HepG2 (cell line): ENCODE measurements around the gene SPAG4. TPM values are rescaled to one million over a fixed set of nuclear protein-coding genes. Genes with fewer than 3 reads are reported as not detected.

Experiments used
- CCAR2 ChIP-seq: fragments of 200-400 bp; formaldehyde crosslinking; optimal IDR thresholded peaks from 2 replicates; pipeline ENCODE3; 2018; ENCODE audit warnings: low read depth, mild to moderate bottlenecking, low read length, moderate library complexity
- DNMT3B ChIP-seq: conservative IDR thresholded peaks from 2 replicates; pipeline ENCODE4 v1.6.1; 2016; ENCODE audit warnings: missing biosample characterization, control low read depth
- GMEB2 ChIP-seq: IDR thresholded peaks from 2 replicates; pipeline ENCODE4 v1.6.1; 2016; ENCODE audit warnings: missing biosample characterization, missing genetic modification reagents, low read depth
- PAX8 ChIP-seq: sonication (generic); formaldehyde crosslinking; IDR thresholded peaks from 2 replicates; pipeline ENCODE4 v1.8.0; 2022; ENCODE audit warnings: mild to moderate bottlenecking, missing genetic modification reagents, borderline replicate concordance
- PHB2 ChIP-seq: fragments of 450-650 bp; IDR thresholded peaks from 2 replicates; pipeline ENCODE4 v1.6.1; 2018; ENCODE audit not compliant: partially characterized antibody
- PRDM15 ChIP-seq: sonication (generic); formaldehyde crosslinking; IDR thresholded peaks from 2 replicates; pipeline ENCODE4 v1.4.0; 2020; ENCODE audit warnings: missing genetic modification reagents
- TAF1 ChIP-seq: sonication (generic); formaldehyde crosslinking; IDR thresholded peaks from 2 replicates; pipeline ENCODE4 v1.4.0; 2020; ENCODE audit warnings: missing genetic modification reagents
- TEAD3 ChIP-seq: optimal IDR thresholded peaks from 2 replicates; pipeline ENCODE3; 2016; ENCODE audit warnings: borderline replicate concordance
- YEATS2 ChIP-seq: sonication (generic); formaldehyde crosslinking; IDR thresholded peaks from 2 replicates; pipeline ENCODE4 v1.4.0; 2020; ENCODE audit warnings: missing genetic modification reagents, borderline replicate concordance
- ZNF414 ChIP-seq: sonication (generic); formaldehyde crosslinking; IDR thresholded peaks from 2 replicates; pipeline ENCODE4 v1.5.0; 2020; ENCODE audit warnings: missing genetic modification reagents
- ZSCAN29 ChIP-seq: sonication (generic); formaldehyde crosslinking; conservative IDR thresholded peaks from 2 replicates; pipeline ENCODE4 v1.4.0; 2020; ENCODE audit warnings: mild to moderate bottlenecking, missing genetic modification reagents
- ZSCAN9 ChIP-seq: IDR thresholded peaks from 2 replicates; pipeline ENCODE4 v1.6.1; 2016; ENCODE audit warnings: borderline replicate concordance
- polyA plus RNA-seq, 8 experiments: library from polyadenylated mRNA; depleted of rRNA in 3 of 8; stranded (reverse) in 7 of 8; unstranded in 1 of 8; fragments of >200 nt; fragmentation: Illumina TruSeq in 4 of 8; extraction: Trizol in 4 of 8; gene quantifications; 2 replicates each; pipeline versions ENCODE4 v1.2.1 to v1.2.3, GENCODE V29; 2011 to 2016; ENCODE audit warnings: low read depth in 4 of 8, missing spikeins in 1 of 8, mixed read lengths in 1 of 8; ENCODE audit not compliant: insufficient read depth in 1 of 8
- total RNA-seq, 5 experiments: library from RNA; depleted of rRNA; stranded (reverse); fragments of >200 nt; fragmentation: Illumina TruSeq; extraction: Trizol; gene quantifications; 2 replicates each; pipeline ENCODE4 v1.2.3, GENCODE V29; 2016; ENCODE audit warnings: low read depth in 1 of 5
- TF ChIP-seq, protein P1 (sequence below): sonication (generic); formaldehyde crosslinking; IDR thresholded peaks from 2 replicates; pipeline ENCODE4 v1.5.0; 2020; ENCODE audit warnings: mild to moderate bottlenecking, missing genetic modification reagents, borderline replicate concordance
- TF ChIP-seq, protein P2 (sequence below): sonication (generic); formaldehyde crosslinking; IDR thresholded peaks from 2 replicates; pipeline ENCODE4 v1.5.0; 2020; ENCODE audit warnings: missing genetic modification reagents, mild to moderate bottlenecking, borderline replicate concordance

The SPAG4 gene
- total and polyA plus RNA-seq, 2 of the 13 experiments (the other 11 are each of a cell fraction or from before 2014, with no cell fraction given), result 5.8 to 137 TPM

GRCh38 chr20:35617397-35618262 is 2.0 kb downstream of the SPAG4 start (continued):
- TF ChIP-seq, protein P1, sequence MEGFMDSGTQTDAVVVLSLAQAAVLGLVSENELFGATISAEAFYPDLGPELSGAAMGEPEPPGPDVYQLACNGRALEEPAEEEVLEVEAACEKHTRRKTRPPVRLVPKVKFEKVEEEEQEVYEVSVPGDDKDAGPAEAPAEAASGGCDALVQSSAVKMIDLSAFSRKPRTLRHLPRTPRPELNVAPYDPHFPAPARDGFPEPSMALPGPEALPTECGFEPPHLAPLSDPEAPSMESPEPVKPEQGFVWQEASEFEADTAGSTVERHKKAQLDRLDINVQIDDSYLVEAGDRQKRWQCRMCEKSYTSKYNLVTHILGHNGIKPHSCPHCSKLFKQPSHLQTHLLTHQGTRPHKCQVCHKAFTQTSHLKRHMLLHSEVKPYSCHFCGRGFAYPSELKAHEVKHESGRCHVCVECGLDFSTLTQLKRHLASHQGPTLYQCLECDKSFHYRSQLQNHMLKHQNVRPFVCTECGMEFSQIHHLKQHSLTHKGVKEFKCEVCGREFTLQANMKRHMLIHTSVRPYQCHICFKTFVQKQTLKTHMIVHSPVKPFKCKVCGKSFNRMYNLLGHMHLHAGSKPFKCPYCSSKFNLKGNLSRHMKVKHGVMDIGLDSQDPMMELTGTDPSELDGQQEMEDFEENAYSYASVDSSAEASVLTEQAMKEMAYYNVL, result no peak; the same call in 1 of the 2 replicates
- TF ChIP-seq CCAR2 (peak; percentile 71), DNMT3B (CRISPR knock-in tag) (no peak), TAF1 (CRISPR knock-in tag) (no peak), ZSCAN29 (no peak), PHB2 (no peak), ZNF414 (CRISPR knock-in tag) (no peak; the same call in 1 of the 2 replicates), TEAD3 (CRISPR knock-in tag) (peak; percentile 62), PRDM15 (CRISPR knock-in tag) (no peak), YEATS2 (CRISPR knock-in tag) (peak; percentile 85), PAX8 (CRISPR knock-in tag) (no peak), ZSCAN9 (peak; percentile 22; the same call in 1 of the 2 replicates), GMEB2 (CRISPR knock-in tag) (no peak)
- TF ChIP-seq, protein P2, sequence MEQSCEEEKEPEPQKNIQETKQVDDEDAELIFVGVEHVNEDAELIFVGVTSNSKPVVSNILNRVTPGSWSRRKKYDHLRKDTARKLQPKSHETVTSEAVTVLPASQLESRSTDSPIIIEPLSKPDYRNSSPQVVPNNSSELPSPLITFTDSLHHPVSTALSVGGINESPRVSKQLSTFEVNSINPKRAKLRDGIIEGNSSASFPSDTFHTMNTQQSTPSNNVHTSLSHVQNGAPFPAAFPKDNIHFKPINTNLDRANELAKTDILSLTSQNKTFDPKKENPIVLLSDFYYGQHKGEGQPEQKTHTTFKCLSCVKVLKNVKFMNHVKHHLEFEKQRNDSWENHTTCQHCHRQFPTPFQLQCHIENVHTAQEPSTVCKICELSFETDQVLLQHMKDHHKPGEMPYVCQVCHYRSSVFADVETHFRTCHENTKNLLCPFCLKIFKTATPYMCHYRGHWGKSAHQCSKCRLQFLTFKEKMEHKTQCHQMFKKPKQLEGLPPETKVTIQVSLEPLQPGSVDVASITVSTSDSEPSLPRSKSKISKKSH (CRISPR knock-in tag), result no peak; the same call in 1 of the 2 replicates
